ENCODE measurements around the gene PTBP3.

PTBP3 gene

GRCh38 chr9:112212926-112213325 lies 120.5 kb downstream of the PTBP3 start:
- H3K4me2 ChIP-seq (ENCODE audit: low read depth, low read length, poor library complexity, severe bottlenecking) = no peak overlapping the region
- H3K4me3 ChIP-seq (ENCODE audit: low read length, poor library complexity, severe bottlenecking) = no peak overlapping the region
- no peaks in the 10 kb centered on the region for H3K9me2 ChIP-seq (replicated peaks; ENCODE audit: low read depth, low read length)
- peaks cover 9% of the 10 kb centered on the region; the same call in 1 of the 2 replicates for H3K9me3 ChIP-seq (ENCODE audit: insufficient read depth, low read depth, low read length)
- H3K36me3 ChIP-seq (ENCODE audit: insufficient read depth, low read length) = peaks cover 31% of the 10 kb centered on the region; the same call in 1 of the 2 replicates
- H2AFZ ChIP-seq (ENCODE audit: low read length) = no peak overlapping the region
- H3K27me3 ChIP-seq (ENCODE audit: insufficient read depth, low read length, poor library complexity, severe bottlenecking) = no peaks in the 10 kb centered on the region
- no peaks in the 10 kb centered on the region for H3K4me1 ChIP-seq (ENCODE audit: insufficient read depth, low read length, poor library complexity, severe bottlenecking)
- H3F3A ChIP-seq (ENCODE audit: low read depth) = no peaks in the 10 kb centered on the region
- H3K9ac ChIP-seq (ENCODE audit: low read depth, low read length, poor library complexity, severe bottlenecking) = no peak overlapping the region
- TF ChIP-seq EZH2phosphoT487 (IDR thresholded peaks at IDR 0.05; ENCODE audit: borderline replicate concordance) (no peak), CTCF (conservative IDR thresholded peaks at IDR 0.05; ENCODE audit: low read length) (no peak)
- no peaks in the 10 kb centered on the region for H3K79me2 ChIP-seq (ENCODE audit: insufficient read depth, low read length)
- H4K20me1 ChIP-seq (ENCODE audit: insufficient read depth, low read length, poor library complexity, severe bottlenecking) = no peaks in the 10 kb centered on the region

DNA sequence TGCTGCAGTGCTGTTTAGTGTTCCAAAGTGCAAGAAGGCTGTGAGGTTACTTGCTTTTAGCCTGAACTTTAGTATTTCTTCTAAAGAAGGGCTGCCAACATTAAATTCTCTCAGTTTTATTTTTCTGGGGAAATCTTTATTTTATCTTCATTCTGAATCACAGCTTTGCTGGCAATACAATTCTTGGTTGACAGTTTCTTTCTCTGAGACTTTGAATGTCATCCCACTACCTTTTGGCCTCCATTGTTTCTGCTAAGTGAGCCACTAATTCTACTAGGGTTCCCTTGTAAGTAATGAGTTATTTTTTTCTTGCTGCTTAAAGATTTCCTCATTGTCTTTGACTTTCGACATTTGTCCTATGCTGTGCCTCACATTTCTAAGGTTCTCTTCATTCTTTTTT lies 126.0 kb downstream of the PTBP3 start:
- H3F3A ChIP-seq (ENCODE audit: low read depth) = no peaks in the 10 kb centered on the region
- H3K9me3 ChIP-seq (ENCODE audit: insufficient read depth, low read depth, low read length) = peaks cover 18% of the 10 kb centered on the region; the same call in 1 of the 2 replicates
- H4K20me1 ChIP-seq (ENCODE audit: insufficient read depth, low read length, poor library complexity, severe bottlenecking) = no peaks in the 10 kb centered on the region
- H3K4me2 ChIP-seq (ENCODE audit: low read depth, low read length, poor library complexity, severe bottlenecking) = no peak overlapping the region
- no peak overlapping the region for H3K9ac ChIP-seq (ENCODE audit: low read depth, low read length, poor library complexity, severe bottlenecking)
- peaks cover 22% of the 10 kb centered on the region; the same call in 1 of the 2 replicates for H3K36me3 ChIP-seq (ENCODE audit: insufficient read depth, low read length)
- no peaks in the 10 kb centered on the region for H3K79me2 ChIP-seq (ENCODE audit: insufficient read depth, low read length)
- no peaks in the 10 kb centered on the region for H3K9me2 ChIP-seq (replicated peaks; ENCODE audit: low read depth, low read length)
- H3K4me3 ChIP-seq (ENCODE audit: low read length, poor library complexity, severe bottlenecking) = no peak overlapping the region
- H3K4me1 ChIP-seq (ENCODE audit: insufficient read depth, low read length, poor library complexity, severe bottlenecking) = no peaks in the 10 kb centered on the region
- H3K27me3 ChIP-seq (ENCODE audit: insufficient read depth, low read length, poor library complexity, severe bottlenecking) = no peaks in the 10 kb centered on the region
- TF ChIP-seq CTCF (conservative IDR thresholded peaks at IDR 0.05; ENCODE audit: low read length) (no peak), EZH2phosphoT487 (IDR thresholded peaks at IDR 0.05; ENCODE audit: borderline replicate concordance) (no peak)
- H2AFZ ChIP-seq (ENCODE audit: low read length) = no peak overlapping the region

DNA sequence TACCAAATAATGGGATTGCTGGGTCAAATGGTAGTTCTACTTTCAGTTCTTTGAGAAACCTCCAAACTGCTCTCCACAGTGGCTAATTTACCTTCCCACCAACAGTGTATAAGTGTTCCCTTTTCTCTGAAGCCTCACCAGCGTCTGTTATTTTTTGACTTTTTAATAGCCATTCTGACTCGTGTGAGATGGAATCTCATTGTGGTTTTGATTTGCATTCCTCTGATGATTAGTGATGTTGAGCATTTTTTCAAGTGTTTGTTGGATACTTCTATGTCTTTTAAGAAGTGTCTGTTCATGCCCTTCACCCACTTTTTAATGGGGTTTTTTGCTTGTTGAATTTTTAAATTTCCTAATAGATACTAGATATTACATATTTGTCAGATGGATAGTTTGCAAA lies 129.9 kb downstream of the PTBP3 start:
- H3K9me3 ChIP-seq (ENCODE audit: insufficient read depth, low read depth, low read length) = peaks cover 16% of the 10 kb centered on the region; the same call in 1 of the 2 replicates
- no peak overlapping the region for H3K4me2 ChIP-seq (ENCODE audit: low read depth, low read length, poor library complexity, severe bottlenecking)
- peaks cover 9% of the 10 kb centered on the region; the same call in 1 of the 2 replicates for H3K36me3 ChIP-seq (ENCODE audit: insufficient read depth, low read length)
- no peak overlapping the region for H3K4me3 ChIP-seq (ENCODE audit: low read length, poor library complexity, severe bottlenecking)
- no peaks in the 10 kb centered on the region for H3K9me2 ChIP-seq (replicated peaks; ENCODE audit: low read depth, low read length)
- no peaks in the 10 kb centered on the region for H3K27me3 ChIP-seq (ENCODE audit: insufficient read depth, low read length, poor library complexity, severe bottlenecking)
- H3K4me1 ChIP-seq (ENCODE audit: insufficient read depth, low read length, poor library complexity, severe bottlenecking) = no peaks in the 10 kb centered on the region
- TF ChIP-seq CTCF (conservative IDR thresholded peaks at IDR 0.05; ENCODE audit: low read length) = no peak
- no peak for TF ChIP-seq EZH2phosphoT487 (IDR thresholded peaks at IDR 0.05; ENCODE audit: borderline replicate concordance)
- no peaks in the 10 kb centered on the region for H4K20me1 ChIP-seq (ENCODE audit: insufficient read depth, low read length, poor library complexity, severe bottlenecking)
- H2AFZ ChIP-seq (ENCODE audit: low read length) = no peak overlapping the region
- no peaks in the 10 kb centered on the region for H3F3A ChIP-seq (ENCODE audit: low read depth)
- no peak overlapping the region for H3K9ac ChIP-seq (ENCODE audit: low read depth, low read length, poor library complexity, severe bottlenecking)
- H3K79me2 ChIP-seq (ENCODE audit: insufficient read depth, low read length) = no peaks in the 10 kb centered on the region

Measured in Loucy (cell line).